ENCODE results near the gene LAMA2. TPM values are rescaled to one million over a fixed set of nuclear protein-coding genes. Genes with fewer than 3 reads are reported as not detected.
A peak's percentile ranks its signal among the peaks of the same experiment; 100 is the strongest.

LAMA2 gene, protein sequence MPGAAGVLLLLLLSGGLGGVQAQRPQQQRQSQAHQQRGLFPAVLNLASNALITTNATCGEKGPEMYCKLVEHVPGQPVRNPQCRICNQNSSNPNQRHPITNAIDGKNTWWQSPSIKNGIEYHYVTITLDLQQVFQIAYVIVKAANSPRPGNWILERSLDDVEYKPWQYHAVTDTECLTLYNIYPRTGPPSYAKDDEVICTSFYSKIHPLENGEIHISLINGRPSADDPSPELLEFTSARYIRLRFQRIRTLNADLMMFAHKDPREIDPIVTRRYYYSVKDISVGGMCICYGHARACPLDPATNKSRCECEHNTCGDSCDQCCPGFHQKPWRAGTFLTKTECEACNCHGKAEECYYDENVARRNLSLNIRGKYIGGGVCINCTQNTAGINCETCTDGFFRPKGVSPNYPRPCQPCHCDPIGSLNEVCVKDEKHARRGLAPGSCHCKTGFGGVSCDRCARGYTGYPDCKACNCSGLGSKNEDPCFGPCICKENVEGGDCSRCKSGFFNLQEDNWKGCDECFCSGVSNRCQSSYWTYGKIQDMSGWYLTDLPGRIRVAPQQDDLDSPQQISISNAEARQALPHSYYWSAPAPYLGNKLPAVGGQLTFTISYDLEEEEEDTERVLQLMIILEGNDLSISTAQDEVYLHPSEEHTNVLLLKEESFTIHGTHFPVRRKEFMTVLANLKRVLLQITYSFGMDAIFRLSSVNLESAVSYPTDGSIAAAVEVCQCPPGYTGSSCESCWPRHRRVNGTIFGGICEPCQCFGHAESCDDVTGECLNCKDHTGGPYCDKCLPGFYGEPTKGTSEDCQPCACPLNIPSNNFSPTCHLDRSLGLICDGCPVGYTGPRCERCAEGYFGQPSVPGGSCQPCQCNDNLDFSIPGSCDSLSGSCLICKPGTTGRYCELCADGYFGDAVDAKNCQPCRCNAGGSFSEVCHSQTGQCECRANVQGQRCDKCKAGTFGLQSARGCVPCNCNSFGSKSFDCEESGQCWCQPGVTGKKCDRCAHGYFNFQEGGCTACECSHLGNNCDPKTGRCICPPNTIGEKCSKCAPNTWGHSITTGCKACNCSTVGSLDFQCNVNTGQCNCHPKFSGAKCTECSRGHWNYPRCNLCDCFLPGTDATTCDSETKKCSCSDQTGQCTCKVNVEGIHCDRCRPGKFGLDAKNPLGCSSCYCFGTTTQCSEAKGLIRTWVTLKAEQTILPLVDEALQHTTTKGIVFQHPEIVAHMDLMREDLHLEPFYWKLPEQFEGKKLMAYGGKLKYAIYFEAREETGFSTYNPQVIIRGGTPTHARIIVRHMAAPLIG (N-terminal part only)
- 10 to 100 TPM; 40.9 to 86.5 TPM for total RNA-seq
- 10 to 100 TPM in 1 of 2 donors, 1 to 10 TPM in 1; 6.0 to 52.0 TPM for polyA plus RNA-seq
- long read RNA-seq, donor 1, partial matches to known transcripts: 20 of 40 reads
- long read RNA-seq, donor 1, other reads (novel, unspliced or antisense): 20 of 40 reads
- long read RNA-seq, donor 2, partial matches to known transcripts: 14 of 70 reads
- long read RNA-seq, donor 2, other reads (novel, unspliced or antisense): 56 of 70 reads

GRCh38 chr6:128882991-128883611, at the start of gene LAMA2:
TSS of gene LAMA2 (plus strand) at chr6:128883138. CDS start at chr6:128883246, 108 bp downstream.
- WGBS, 2 donors: 2% methylated on average over 30 to 36 of the region's 36 CpGs
- Histone ChIP-seq H3K27me3 (ENCODE audit: control insufficient read depth in 1 of 2, insufficient read depth in 2 of 2, low read length in 1 of 2) (no peaks in the 10 kb centered on the region), H3K9me3 (ENCODE audit: control insufficient read depth, low read length) (no peaks in the 10 kb centered on the region), H3K36me3 (ENCODE audit: control insufficient read depth in 1 of 2, insufficient read depth in 2 of 2, low read length in 1 of 2) (no peaks in the 10 kb centered on the region), H3K4me3 (ENCODE audit: low read length in 2 of 2) (peak within 1 kb of the TSS; percentile 46 to 78), H3K27ac (ENCODE audit: low read depth in 1 of 2, low read length in 2 of 2) (peak within 1 kb of the TSS in 1 of 2 donors; percentile 54), H3K4me1 (ENCODE audit: control insufficient read depth in 1 of 2, insufficient read depth in 2 of 2, low read length in 2 of 2) (no peaks in the 10 kb centered on the region)
- intact Hi-C loops (cut with DNase I): no loop called here
- ATAC-seq (ENCODE audit: low FRiP score) (peak; percentile 94), DNase-seq (peak; percentile 86 to 90)

- no peaks in the 10 kb centered on the region for H3K4me1 ChIP-seq (ENCODE audit: control insufficient read depth in 1 of 2, insufficient read depth in 2 of 2, low read length in 2 of 2)
- peaks cover 1% of the 10 kb centered on the region for H3K9me3 ChIP-seq (ENCODE audit: control insufficient read depth, low read length)
- ATAC-seq (ENCODE audit: low FRiP score): no peak
- H3K27me3 ChIP-seq (ENCODE audit: control insufficient read depth in 1 of 2, insufficient read depth in 2 of 2, low read length in 1 of 2): no peaks in the 10 kb centered on the region
- no peak overlapping the region for H3K27ac ChIP-seq (ENCODE audit: low read depth in 1 of 2, low read length in 2 of 2)
- intact Hi-C loops (cut with DNase I): no loop called here
- no peak for DNase-seq
- H3K4me3 ChIP-seq (ENCODE audit: low read length in 2 of 2): no peak overlapping the region
- no peaks in the 10 kb centered on the region for H3K36me3 ChIP-seq (ENCODE audit: control insufficient read depth in 1 of 2, insufficient read depth in 2 of 2, low read length in 1 of 2)
- WGBS, 2 donors: 34 to 48% methylated on average over 1 of the region's 1 CpG
Observed at GRCh38 chr6:128836761-128837160, 46.2 kb upstream of the LAMA2 start.

- Histone ChIP-seq H3K36me3 (ENCODE audit: control insufficient read depth in 1 of 2, insufficient read depth in 2 of 2, low read length in 1 of 2) (no peaks in the 10 kb centered on the region), H3K4me1 (ENCODE audit: control insufficient read depth in 1 of 2, insufficient read depth in 2 of 2, low read length in 2 of 2) (no peaks in the 10 kb centered on the region), H3K4me3 (ENCODE audit: low read length in 2 of 2) (no peak overlapping the region), H3K27me3 (ENCODE audit: control insufficient read depth in 1 of 2, insufficient read depth in 2 of 2, low read length in 1 of 2) (no peaks in the 10 kb centered on the region), H3K9me3 (ENCODE audit: control insufficient read depth, low read length) (peaks cover 1% of the 10 kb centered on the region), H3K27ac (ENCODE audit: low read depth in 1 of 2, low read length in 2 of 2) (no peak overlapping the region)
- DNase-seq (no peak), ATAC-seq (ENCODE audit: low FRiP score) (no peak)
- 81 to 87% methylated on average over 4 of the region's 4 CpGs for WGBS, 2 donors
- intact Hi-C loops (cut with DNase I): no loop called here
Observed at GRCh38 chr6:128841518-128841917, 41.4 kb upstream of the LAMA2 start.

GRCh38 chr6:128844598-128844997, 38.3 kb upstream of the LAMA2 start:
- Histone ChIP-seq H3K27me3 (ENCODE audit: control insufficient read depth in 1 of 2, insufficient read depth in 2 of 2, low read length in 1 of 2) (no peaks in the 10 kb centered on the region), H3K27ac (ENCODE audit: low read depth in 1 of 2, low read length in 2 of 2) (no peak overlapping the region), H3K4me3 (ENCODE audit: low read length in 2 of 2) (no peak overlapping the region), H3K36me3 (ENCODE audit: control insufficient read depth in 1 of 2, insufficient read depth in 2 of 2, low read length in 1 of 2) (no peaks in the 10 kb centered on the region), H3K4me1 (ENCODE audit: control insufficient read depth in 1 of 2, insufficient read depth in 2 of 2, low read length in 2 of 2) (no peaks in the 10 kb centered on the region), H3K9me3 (ENCODE audit: control insufficient read depth, low read length) (peaks cover 1% of the 10 kb centered on the region)
- WGBS, 2 donors: 76 to 79% methylated on average over 2 of the region's 2 CpGs
- DNase-seq: no peak
- intact Hi-C loops (cut with DNase I): no loop called here
- no peak for ATAC-seq (ENCODE audit: low FRiP score)

DNA sequence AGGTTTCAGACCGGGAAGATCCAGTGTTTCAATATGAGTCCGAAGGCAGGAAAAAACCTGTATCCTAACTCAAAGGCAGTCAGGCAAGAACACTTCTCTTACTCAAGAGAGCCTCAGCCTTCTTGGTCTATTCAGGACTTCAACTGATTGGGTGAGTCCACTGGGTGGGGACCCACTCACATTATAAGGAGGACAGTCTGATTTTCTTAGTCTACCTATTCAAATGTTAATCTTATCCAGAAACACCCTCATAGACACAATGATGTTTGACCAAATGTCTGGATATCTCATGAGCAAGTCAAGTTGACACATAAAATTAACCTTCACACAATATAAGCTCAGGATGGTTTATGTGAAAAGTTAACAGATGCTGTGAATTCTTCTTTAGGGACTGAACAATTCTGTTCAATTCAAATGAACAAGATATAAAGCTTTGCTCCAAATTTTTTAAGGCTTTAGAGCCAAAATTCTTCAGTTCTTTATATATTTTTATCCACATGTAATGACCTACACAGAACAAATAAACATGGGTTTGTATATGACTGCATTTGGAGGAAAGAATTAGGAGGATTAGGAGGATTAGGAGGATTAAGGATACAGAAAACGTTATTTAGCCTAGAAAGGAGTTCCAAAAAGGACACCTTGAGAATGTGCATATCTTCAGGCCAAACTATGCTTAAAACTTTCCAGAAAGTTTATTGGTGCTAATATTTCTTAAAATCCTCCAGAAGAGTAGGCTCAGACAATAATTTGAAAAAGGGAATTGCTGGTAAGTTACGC, 35.3 kb upstream of the LAMA2 start:
- intact Hi-C loops (cut with DNase I): no loop called here
- H3K27ac ChIP-seq (ENCODE audit: low read depth in 1 of 2, low read length in 2 of 2): no peak overlapping the region
- no peaks in the 10 kb centered on the region for H3K27me3 ChIP-seq (ENCODE audit: control insufficient read depth in 1 of 2, insufficient read depth in 2 of 2, low read length in 1 of 2)
- no peaks in the 10 kb centered on the region for H3K4me1 ChIP-seq (ENCODE audit: control insufficient read depth in 1 of 2, insufficient read depth in 2 of 2, low read length in 2 of 2)
- no peaks in the 10 kb centered on the region for H3K9me3 ChIP-seq (ENCODE audit: control insufficient read depth, low read length)
- H3K36me3 ChIP-seq (ENCODE audit: control insufficient read depth in 1 of 2, insufficient read depth in 2 of 2, low read length in 1 of 2): no peaks in the 10 kb centered on the region
- WGBS, 2 donors: 71 to 73% methylated on average over 4 of the region's 4 CpGs
- H3K4me3 ChIP-seq (ENCODE audit: low read length in 2 of 2): no peak overlapping the region
- ATAC-seq (ENCODE audit: low FRiP score) (no peak), DNase-seq (no peak)

DNA sequence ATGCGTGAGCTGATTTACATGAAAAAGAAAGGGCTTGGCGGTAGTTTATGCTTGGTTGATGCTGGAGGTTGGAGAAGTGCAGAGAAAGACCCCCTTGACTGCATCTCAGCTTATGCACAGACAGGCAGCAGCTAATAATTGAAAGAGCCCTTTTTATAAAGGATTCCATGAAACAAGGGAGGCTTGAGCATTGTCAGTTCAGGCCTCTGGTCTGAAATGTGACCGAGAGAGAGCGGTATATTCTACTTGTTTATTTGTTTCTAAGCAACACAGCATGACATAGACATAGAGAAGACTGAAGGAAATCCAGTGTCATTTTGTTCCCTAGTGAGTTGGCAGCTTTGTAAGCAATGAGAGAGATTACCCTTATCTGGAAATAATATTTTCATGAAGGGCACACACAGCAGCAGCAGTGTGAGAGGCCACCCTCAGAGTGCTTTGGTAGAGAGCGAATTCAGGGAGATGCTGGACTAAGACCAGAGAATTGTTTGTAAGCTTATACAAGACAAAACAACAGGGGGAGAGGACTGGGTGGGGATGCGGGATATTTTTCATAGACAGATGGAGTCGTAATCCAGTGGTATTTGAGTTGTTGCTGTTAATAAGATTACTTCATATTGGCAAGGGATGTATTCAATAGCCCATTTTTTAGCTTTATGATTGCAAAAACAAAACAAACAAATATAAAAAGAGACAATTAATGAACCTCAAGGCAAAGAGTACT, 34.6 kb upstream of the LAMA2 start:
- intact Hi-C loops (cut with DNase I): no loop called here
- no peaks in the 10 kb centered on the region for H3K36me3 ChIP-seq (ENCODE audit: control insufficient read depth in 1 of 2, insufficient read depth in 2 of 2, low read length in 1 of 2)
- WGBS, 2 donors: 77 to 78% methylated on average over 7 of the region's 7 CpGs
- no peaks in the 10 kb centered on the region for H3K4me1 ChIP-seq (ENCODE audit: control insufficient read depth in 1 of 2, insufficient read depth in 2 of 2, low read length in 2 of 2)
- H3K27ac ChIP-seq (ENCODE audit: low read depth in 1 of 2, low read length in 2 of 2): no peak overlapping the region
- DNase-seq: no peak
- H3K27me3 ChIP-seq (ENCODE audit: control insufficient read depth in 1 of 2, insufficient read depth in 2 of 2, low read length in 1 of 2): no peaks in the 10 kb centered on the region
- no peak overlapping the region for H3K4me3 ChIP-seq (ENCODE audit: low read length in 2 of 2)
- H3K9me3 ChIP-seq (ENCODE audit: control insufficient read depth, low read length): no peaks in the 10 kb centered on the region
- no peak for ATAC-seq (ENCODE audit: low FRiP score)

- Histone ChIP-seq H3K9me3 (ENCODE audit: control insufficient read depth, low read length) (no peaks in the 10 kb centered on the region), H3K36me3 (ENCODE audit: control insufficient read depth in 1 of 2, insufficient read depth in 2 of 2, low read length in 1 of 2) (no peaks in the 10 kb centered on the region), H3K4me1 (ENCODE audit: control insufficient read depth in 1 of 2, insufficient read depth in 2 of 2, low read length in 2 of 2) (no peaks in the 10 kb centered on the region), H3K27ac (ENCODE audit: low read depth in 1 of 2, low read length in 2 of 2) (no peak overlapping the region), H3K27me3 (ENCODE audit: control insufficient read depth in 1 of 2, insufficient read depth in 2 of 2, low read length in 1 of 2) (no peaks in the 10 kb centered on the region), H3K4me3 (ENCODE audit: low read length in 2 of 2) (no peak overlapping the region)
- WGBS, 2 donors: 57 to 60% methylated on average over 5 of the region's 5 CpGs
- ATAC-seq (ENCODE audit: low FRiP score) (no peak), DNase-seq (no peak)
- intact Hi-C loops (cut with DNase I): no loop called here
Observed at GRCh38 chr6:128855581-128856085, 27.3 kb upstream of the LAMA2 start.
